ENCODE measurements around the gene PTPRCAP. TPM values are rescaled to one million over a fixed set of nuclear protein-coding genes. Genes with fewer than 3 reads are reported as not detected.
"Not testable (repeated sequence)": the region's sequence is repeated elsewhere in the genome, so short reads cannot be mapped to it uniquely, and the experiment has no call there.

The PTPRCAP gene
- total RNA-seq, 1 experiment from 2014 or later, result not detected

DNA sequence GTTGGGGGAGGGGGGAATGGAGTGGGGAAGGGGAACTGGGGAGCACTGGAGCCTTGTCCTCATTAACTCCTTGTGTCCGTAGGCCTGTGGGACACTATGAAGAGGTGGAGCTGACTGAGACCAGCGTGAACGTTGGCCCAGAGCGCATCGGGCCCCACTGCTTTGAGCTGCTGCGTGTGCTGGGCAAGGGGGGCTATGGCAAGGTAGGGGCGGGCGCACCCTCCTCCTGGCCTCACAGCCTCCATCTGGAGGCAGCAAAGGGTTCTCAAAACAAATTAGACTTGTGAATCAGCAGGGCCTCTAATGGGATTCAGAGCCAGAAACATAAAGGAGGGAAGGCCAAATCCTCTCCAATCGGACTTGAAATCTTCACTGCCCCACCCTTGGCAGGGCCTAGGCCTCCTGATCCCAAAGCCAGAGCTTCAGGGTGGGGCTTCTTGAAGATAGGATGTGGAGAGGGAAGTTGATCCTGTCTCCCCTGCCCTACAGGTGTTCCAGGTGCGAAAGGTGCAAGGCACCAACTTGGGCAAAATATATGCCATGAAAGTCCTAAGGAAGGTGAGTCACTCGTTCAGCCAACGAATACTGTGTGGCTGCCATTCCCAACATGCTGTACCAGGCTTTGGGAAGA lies 8.3 kb downstream of the PTPRCAP start:
- no peak for DNase-seq (ENCODE audit: extremely low read depth, low read depth)

DNA sequence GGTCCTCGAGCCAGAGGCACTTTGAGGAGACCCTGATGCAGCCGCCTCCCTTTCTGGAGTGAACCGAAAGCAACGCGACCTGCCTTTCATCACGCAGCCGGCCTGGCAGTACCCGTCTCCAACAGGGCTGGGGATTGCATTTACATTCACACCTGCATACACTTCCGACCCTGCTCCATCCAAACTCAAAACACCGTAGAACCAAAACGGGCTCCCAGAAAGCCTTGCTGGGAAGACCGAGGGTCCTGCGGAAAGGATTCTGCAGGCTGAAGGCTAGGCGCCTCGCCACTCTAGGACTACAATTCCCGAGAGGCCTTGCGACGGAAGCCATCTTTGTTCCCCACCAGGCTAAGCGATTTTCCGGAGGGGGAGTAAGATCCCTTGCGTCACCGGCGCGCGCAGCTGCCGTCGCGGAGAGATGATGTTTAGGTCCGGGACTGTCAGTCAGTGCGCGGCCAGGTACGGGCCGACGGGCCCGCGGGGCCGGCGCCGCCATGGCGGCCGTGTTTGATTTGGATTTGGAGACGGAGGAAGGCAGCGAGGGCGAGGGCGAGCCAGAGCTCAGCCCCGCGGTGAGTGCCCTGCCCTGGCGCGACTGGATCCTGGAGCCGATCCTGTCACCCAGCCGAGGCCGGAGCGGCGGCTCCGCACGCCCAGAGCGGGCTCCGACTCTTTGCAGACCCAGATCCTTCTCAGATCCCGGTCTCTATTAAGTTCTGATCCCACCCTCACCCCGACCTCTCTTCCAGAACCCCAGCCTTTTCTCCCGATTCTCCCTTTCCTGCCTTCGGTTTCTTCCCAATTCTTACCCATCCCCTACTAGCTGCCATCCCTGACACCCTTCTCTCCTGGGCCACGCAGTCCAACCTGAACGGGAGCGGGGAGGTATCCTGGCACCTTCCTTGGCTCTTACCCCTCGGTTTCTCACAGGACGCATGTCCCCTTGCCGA lies 9.2 kb downstream of the PTPRCAP start, which contains the start of gene RPS6KB2:
TSS of gene RPS6KB2 (plus strand) at position 443 of the 950 bp plus-strand sequence. CDS start at position 495, 52 bp downstream.
- DNase-seq (ENCODE audit: extremely low read depth, low read depth), result peak; percentile 93

DNA sequence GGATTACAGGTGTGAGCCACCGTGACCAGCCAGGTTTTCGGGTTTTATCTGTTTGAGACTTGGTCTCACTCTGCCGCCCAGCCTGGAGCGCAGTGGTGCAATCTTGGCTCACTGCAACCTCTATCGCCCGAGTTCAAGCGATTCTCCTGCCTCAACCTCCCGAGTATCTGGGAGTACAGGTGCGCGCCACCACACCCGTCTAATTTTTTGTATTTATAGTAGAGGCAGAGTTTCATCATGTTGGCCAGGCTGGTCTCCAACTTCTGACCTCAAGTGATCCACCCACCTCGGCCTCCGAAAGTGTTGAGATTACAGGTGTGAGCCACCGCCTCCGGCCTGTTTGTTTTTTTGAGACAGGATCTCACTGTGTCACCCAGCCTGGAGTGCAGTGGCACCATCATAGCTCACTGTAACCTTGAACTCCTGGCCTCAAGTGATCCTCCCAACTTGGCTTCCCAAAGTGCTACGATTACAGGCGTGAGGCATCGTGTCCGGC lies 10.1 kb downstream of the PTPRCAP start:
- DNase-seq (ENCODE audit: extremely low read depth, low read depth), result not testable (repeated sequence)

DNA sequence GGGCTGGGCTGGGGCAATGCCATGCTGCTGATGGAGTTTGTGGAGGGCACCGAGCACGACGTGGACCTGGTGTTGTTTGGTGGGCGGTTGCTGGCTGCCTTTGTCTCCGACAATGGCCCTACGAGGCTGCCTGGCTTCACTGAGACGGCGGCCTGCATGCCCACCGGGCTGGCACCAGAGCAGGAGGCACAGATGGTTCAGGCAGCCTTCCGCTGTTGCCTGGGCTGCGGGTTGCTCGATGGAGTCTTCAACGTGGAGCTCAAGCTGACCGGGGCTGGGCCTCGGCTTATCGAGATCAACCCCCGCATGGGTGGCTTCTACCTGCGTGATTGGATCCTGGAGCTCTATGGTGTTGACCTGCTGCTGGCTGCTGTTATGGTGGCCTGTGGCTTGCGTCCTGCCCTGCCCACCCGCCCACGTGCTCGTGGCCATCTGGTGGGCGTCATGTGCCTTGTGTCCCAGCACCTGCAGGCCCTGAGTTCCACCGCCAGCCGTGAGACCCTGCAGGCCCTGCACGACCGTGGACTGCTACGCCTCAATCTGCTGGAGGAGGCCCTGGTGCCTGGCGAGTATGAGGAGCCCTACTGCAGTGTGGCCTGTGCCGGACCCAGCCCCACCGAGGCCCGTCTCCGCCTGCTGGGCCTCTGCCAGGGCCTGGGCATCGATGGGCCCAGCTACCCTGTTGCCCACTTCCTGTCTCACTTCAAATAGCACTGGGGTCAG lies 13.4 kb downstream of the PTPRCAP start:
- no peak for DNase-seq (ENCODE audit: extremely low read depth, low read depth)

DNA sequence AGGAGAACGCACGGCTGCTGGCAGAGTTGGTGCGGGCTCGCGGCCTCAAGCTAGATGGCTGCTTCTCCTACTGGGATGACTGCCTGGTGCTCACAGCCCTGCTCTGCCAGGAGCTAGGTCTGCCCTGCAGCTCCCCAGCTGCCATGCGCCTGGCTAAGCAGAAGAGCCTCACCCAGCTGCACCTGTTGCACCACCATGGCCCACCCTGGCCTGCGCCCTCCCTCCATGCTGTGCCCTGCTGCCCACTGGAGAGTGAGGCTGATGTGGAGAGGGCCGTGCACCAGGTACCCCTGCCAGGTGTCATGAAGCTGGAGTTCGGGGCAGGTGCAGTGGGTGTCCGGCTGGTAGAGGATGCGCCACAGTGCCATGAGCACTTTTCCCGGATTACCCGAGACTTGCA lies 14.0 kb downstream of the PTPRCAP start:
- no peak for DNase-seq (ENCODE audit: extremely low read depth, low read depth)

DNA sequence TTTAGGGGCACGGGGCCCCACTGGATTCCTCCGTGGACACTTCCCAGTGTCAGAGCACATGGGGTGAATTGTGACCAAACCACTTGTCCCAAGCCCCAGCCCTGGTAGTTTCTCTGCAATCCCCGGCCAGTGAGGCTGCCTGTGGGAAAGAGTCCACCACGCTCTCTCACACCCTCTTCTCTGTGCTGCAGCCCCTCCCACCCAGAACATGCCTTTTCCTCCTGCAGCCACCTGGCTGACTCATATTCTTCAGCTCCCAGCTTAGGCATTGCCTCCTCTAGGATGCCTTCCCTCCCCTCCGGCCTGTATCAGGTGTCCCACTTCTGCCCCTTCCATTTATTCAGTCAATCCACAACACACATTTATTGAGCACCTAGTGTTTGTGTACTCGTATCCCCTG lies 14.6 kb downstream of the PTPRCAP start:
- no peak for DNase-seq (ENCODE audit: extremely low read depth, low read depth)

DNA sequence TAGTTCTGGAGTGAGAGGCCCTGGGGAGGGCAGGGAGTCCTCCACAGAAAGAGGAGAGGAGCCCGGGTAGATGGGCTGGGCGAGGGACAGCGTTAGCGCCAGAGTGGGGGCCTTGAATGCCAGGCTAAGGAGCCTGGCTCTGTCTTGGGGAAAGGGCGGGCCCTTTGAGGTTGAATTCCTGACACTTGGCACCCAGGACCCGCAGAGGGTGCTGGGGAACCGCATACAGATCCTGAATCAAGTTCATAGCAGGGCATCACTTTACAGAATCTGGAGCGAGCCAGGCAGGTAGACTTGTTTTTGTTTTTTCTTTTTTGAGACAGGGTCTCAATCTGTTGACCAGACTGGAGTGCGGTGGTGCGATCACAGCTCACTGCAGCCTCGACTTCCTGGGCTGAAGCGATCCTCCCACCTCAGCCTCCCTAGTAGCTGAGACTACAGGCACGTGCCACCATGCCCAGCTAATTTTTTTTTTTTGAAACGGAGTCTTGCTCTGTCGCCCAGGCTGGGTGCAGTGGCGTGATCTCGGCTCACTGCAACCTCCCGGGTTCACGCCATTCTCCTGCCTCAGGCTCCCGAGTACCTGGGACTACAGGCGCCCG lies 16.0 kb downstream of the PTPRCAP start:
- no peak for DNase-seq (ENCODE audit: extremely low read depth, low read depth)

DNA sequence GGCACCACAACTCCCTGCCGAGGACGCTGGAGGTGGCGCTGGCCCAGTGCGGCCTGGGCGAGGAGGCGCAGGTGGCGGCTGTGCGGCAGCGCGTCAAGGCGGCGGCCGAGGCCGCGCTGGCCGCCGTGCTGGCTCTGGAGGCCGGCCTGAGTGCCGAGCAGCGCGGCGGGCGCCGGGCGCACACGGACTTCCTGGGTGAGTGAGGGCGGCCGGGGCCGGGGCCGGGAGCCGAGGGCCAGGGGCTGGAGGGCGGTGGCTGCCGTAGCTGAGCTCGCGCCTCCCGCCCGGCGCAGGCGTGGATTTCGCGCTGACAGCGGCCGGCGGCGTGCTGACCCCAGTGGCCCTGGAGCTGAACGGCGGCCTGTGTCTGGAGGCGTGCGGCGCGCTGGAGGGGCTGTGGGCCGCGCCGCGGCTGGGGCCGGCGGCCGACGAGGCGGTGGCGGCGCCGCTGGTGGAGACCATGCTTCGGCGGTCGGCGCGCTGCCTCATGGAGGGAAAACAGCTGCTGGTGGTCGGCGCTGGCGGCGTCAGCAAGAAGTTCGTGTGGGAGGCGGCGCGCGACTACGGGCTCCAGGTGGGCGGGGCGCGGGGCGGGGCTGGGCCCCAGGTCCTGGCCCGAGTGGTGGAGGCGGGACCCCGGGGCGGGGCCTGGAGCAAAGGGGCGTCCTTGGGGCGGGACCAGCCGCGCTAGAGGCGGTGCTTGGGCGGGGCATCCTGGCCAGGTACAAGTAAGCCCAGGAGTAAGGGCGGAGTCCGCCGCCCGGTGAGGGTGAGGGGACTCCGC lies 16.6 kb downstream of the PTPRCAP start:
- DNase-seq (ENCODE audit: extremely low read depth, low read depth), result peak; percentile 82

DNA sequence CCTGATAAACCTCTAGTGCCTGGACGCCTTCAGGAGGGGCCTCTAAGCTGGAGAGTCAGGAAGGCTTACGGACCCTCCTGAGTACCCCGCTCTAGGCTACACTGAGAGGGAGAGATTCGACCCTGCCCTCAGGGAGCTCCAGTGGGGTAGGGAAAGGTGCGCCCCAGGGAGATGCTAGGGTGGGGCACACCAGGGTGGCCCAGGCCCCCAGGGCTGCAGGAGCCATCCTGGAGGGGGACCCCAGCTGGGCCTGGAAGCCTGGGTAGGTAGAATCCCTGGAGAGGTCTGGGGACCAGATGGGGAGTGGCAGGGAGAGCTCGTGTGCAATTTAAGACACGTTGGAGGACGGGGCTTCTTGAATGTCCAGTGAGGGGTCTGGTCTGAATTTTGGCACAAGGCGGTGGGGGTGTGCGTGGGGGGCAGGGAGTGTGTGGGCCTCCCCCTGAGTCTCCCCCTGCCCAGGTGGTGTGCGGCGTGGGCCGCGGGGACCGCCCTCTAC lies 17.3 kb downstream of the PTPRCAP start:
- DNase-seq (ENCODE audit: extremely low read depth, low read depth), result no peak

DNA sequence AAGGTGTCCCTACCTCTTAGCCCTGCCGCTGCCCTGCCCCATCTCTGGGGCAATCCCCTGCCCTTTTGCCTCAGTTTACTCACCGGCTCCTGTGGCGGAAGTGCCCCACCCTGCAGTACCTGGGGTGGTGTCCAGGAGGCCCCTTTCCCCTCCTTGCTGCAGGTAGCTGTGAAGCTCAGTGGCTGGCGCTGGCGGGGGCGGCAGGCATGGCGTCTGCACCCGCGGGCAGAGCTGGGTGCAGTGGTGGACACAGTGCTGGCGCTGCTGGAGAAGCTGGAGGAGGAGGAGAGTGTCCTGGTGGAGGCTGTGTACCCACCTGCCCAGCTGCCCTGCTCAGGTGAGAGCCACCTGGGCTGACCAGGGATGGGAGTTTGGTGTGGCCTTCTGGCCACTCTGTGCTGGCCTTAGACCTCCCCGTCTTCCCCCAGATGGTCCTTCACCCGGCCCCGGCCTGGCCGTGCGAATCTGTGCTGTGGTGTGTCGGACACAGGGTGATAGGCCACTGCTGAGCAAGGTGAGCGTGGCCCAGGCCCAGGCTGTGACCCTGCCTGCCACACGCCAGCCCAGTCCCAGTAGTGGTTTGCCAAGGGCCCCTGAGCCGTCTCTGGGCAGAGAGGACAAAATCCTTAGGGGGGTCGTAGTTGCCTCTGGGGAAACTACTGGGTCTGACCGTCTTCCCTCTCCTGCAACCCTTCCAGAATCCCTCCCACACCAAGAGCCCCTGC lies 18.0 kb downstream of the PTPRCAP start:
- no peak for DNase-seq (ENCODE audit: extremely low read depth, low read depth)

DNA sequence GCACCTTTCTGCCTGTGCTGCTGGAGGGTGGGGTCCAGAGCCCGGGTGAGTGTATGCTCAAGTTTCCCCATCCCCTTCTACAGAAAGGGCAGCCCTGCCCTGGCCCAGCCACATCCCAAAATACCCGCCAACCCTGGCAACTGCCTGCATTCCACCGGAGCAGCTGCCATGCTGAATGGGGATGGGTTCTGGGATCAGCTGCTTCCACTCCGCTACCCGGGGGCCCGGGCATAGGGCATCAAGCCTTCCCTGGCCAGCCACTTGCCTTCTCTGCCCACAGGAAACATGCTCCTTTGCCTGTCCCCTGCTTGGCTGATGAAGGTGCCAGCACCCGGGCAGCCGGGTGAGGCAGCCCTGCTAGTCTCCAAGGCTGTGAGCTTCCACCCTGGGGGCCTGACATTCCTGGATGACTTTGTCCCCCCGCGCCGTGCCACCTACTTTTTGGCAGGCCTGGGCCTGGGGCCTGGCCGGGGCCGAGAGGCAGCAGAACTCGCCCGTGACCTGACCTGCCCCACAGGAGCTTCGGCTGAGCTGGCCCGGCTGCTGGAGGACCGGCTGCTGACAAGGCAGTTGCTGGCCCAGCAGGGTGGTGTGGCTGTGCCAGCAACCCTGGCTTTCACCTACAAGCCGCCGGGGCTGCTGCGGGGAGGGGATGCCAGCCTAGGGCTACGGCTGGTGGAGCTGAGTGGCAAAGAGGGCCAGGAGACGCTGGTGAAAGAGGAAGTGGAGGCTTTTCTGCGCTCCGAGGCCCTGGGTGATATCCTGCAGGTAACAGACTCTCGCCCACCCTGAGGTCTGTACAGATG lies 18.8 kb downstream of the PTPRCAP start:
- DNase-seq (ENCODE audit: extremely low read depth, low read depth), result no peak

DNA sequence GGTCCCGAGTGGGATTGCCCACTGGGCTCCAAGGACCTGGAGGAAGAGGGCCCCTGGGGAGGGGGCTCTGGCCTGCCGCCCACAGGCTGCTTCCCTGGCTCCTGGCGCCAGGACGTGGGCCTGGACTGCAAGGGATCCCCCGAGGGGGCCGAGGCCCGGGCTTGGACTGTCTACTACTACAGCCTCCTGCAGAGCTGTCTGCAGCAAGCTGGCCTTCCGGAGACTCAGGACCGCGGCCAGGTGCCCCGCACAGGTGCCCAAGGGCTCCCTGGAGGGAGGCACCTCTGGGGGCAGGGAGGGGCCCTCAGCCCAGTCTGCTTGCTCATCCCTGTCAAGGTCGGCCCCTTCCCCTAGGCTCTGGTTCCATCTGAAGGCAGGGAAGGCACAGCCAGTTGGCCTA lies 20.1 kb downstream of the PTPRCAP start:
- DNase-seq (ENCODE audit: extremely low read depth, low read depth), result no peak

DNA sequence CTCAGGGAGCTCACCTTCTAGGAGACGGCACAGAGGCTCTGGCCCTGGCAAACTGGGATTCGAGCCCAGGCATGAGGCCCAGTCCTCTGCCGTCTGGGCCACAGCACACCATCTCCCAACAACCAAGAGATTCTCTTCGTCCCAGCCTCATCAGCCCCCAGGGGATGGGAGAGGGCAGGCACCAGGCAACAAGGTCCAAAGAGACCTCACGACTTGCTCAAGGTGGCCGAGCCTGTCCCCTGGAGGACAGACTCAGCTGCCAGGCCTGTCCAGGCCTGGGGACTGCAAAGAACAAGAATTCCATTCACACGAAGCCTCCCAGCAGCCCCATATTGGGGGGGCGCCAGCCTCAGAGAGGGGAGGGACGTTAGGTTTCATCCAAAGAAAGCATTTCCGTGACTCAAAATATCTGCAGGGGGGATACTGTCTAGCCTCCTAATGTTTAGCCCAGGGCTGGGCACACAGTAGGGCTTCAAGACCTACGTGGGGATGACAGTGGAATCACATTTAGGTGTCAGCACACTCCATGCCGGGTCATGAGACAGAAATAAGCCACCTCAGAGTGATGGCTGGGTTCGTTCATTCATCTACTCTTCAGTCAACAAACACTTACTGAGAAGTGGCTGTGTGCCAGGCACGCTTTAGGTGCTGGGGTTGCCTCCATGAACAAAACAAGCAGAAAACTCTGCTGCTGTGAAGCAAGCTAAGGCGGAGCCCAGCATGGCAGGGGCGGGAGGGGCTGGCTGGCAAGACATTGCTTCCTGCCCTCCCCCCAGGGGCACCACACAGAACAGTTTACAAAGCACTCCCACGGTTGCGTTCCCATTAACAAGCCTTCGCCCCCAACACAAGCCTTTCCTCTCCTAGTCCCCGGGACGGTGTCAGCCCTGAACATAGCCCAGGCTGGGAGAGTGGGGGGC lies 20.8 kb downstream of the PTPRCAP start:
- no peak for DNase-seq (ENCODE audit: extremely low read depth, low read depth)

DNA sequence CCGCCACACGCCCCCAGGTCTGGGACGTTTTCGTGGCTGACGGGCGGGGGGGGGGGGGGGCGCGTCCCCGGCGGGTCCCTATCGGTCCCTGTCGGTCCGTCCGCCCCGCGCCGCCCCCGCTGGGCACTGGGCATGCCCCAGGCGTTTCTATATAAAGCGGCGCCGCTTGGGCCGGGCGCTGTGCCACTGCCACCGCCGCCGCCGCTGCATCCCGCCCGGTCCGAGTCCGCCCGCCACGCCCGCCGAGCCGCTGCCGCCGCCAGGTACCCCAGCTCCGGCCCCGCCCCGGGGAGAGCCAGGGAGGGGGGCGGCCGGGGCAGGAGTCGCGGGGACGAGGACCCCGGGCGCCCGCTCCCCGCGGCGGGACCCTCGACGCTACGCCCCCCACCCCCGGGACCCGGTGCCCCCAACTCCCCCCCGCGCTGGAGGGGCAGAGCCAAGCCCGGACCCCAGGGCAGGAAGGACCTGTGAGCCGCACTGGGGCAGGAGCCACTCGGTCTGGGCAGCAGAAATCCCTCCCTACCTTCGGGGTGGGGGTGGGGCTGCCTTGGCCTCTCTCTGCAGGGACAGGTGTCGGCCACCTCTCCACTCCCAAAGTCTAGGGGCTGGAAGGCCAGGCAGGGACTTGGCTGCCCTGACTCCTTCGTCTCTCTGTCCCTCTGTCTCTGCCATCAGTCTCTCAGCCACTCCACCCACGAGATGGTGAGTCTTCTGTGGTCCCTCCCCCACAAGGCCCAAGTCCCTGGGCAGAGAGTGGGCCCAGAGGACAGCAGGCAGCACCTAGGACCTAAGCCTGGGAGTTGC lies 21.8 kb downstream of the PTPRCAP start, which contains the start of gene CARNS1:
TSS of gene CARNS1 (plus strand) at position 178 of the 804 bp plus-strand sequence. CDS start at position 700, 522 bp downstream.
- DNase-seq (ENCODE audit: extremely low read depth, low read depth), result no peak

DNA sequence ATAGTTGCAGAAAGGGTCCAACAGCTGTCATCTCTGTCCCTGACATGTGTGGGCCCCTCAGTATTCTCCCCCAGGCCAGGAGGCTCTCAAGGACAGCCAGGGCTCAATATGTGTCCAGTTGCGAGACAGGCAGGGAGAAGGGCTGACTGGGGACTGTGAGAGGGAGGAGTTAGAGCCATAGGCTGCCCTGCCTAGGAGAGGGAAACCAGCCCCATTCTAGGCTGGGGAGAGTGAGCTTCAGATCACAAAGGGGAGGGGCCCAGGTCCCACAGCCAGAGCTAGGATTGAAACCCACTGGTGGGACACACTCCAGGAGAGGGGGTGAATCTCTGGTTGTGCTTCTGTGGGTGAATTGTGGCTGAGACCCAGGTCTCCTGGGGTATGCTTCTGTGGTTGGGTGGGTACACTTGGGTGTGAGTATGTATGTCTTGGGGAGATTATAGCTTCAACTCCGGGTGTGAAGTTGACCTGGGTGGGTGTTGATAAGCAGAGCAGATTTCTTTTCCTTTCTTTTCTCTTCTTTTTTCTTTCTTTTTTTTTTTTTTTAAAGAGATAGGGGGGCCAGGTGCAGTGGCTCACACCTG lies 24.1 kb downstream of the PTPRCAP start:
- DNase-seq (ENCODE audit: extremely low read depth, low read depth), result no peak

Measured in NCI-H460 (cell line).